GM10248 (cell line): ENCODE data around the gene HID1.
A peak's percentile ranks its signal among the peaks of the same experiment; 100 is the strongest.

Experiments used
- CTCF ChIA-PET: fragments of 300-600 bp; sonication (Branson Sonifier 250); formaldehyde crosslinking; extraction: SDS; loops from one replicate; lab custom pipeline; 2021; ENCODE audit warnings: antibody characterized with exemption; lab: Yijun Ruan, JAX
- POLR2A ChIA-PET: fragments of 350-650 bp; sonication (Branson Sonifier 250); formaldehyde crosslinking; extraction: SDS; loops from one replicate; lab custom pipeline; 2020; ENCODE audit warnings: antibody characterized with exemption; lab: Yijun Ruan, JAX
- DNase-seq: peaks from one replicate; pipeline ENCODE4 v3.0.0; 2012; ENCODE audit errors: extremely low spot score
- TF ChIP-seq, protein P1 (sequence below): IDR thresholded peaks from 2 replicates; pipeline ENCODE4 v1.5.1; 2012; ENCODE audit warnings: mild to moderate bottlenecking, low read depth; ENCODE audit errors: extremely low read depth, missing control alignments, control extremely low read depth

The HID1 gene

DNA sequence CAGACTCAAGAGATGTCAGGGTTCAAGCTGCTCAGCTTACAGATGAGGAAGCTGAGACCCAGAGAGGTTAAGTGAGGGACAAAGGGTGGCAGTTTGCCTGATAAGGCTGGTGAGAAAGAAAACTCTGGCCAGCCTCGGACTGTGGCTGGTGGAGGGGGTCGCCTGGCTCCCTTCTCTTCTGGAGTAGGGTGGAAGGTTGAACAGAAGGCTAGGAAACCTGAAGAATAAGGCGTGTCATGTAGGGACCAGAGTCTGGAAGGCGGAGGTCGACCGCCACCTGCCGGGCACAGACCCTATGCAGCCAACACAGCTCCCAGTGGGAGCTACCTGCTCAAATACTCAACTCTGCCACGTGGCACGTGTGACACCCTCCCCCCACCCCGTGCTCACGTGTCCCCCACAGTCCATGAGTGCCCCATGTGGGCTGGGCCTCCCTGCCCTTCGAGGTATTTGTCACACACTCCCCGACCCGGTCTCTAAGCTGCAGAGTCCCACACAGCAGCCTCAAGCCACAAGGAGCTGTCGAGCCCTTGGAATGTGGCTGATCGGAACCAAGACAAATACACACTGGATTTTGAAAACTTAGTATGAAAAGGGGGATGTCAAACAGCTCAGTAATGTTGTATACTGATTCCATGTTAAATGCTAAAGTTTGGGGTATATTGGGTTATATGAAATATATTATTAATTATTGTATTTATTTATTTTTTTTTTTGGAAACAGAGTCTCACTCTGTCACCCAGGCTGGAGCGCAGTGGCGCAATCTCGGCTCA lies 11.8 kb downstream of the HID1 start:
- ChIA-PET CTCF (interaction anchor here (0.6 to 16.9 kb wide), 65 partner anchors 7 to 788 kb away, joined by 3 to 390 read pairs (median 5); partner anchors contain the start of genes CDR2L, FDXR, GRB2 and HID1), POLR2A (interaction anchor here (0.6 to 0.8 kb wide), 2 partner anchors 170 to 191 kb away, joined by 3 to 4 read pairs; no protein-coding TSS in a partner anchor)
- TF ChIP-seq, protein P1, sequence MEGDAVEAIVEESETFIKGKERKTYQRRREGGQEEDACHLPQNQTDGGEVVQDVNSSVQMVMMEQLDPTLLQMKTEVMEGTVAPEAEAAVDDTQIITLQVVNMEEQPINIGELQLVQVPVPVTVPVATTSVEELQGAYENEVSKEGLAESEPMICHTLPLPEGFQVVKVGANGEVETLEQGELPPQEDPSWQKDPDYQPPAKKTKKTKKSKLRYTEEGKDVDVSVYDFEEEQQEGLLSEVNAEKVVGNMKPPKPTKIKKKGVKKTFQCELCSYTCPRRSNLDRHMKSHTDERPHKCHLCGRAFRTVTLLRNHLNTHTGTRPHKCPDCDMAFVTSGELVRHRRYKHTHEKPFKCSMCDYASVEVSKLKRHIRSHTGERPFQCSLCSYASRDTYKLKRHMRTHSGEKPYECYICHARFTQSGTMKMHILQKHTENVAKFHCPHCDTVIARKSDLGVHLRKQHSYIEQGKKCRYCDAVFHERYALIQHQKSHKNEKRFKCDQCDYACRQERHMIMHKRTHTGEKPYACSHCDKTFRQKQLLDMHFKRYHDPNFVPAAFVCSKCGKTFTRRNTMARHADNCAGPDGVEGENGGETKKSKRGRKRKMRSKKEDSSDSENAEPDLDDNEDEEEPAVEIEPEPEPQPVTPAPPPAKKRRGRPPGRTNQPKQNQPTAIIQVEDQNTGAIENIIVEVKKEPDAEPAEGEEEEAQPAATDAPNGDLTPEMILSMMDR: peak; percentile 82
- peak; percentile 80 for DNase-seq

GRCh38 chr17:74959826-74960515 lies 12.6 kb downstream of the HID1 start:
- TF ChIP-seq, protein P1: no peak
- CTCF ChIA-PET: interaction anchor here (0.7 to 16.9 kb wide), 40 partner anchors 12 to 789 kb away, joined by 3 to 390 read pairs (median 11); partner anchors contain the start of genes CDR2L, FDXR, HID1 and MIF4GD
- POLR2A ChIA-PET: interaction anchor here (0.6 kb wide), 1 partner anchor 169 kb away, joined by 3 read pairs; no protein-coding TSS in a partner anchor
- no peak for DNase-seq

GRCh38 chr17:74957935-74958740 lies 14.4 kb downstream of the HID1 start:
- POLR2A ChIA-PET: no interaction called here

GRCh38 chr17:74956093-74956492 lies 16.5 kb downstream of the HID1 start:
- ChIA-PET POLR2A (no interaction called here), CTCF (interaction anchor here (0.8 to 16.9 kb wide), 12 partner anchors 9 to 264 kb away, joined by 3 to 390 read pairs (median 12); partner anchors contain the start of genes CDR2L, HID1, OTOP2 and OTOP3)
- no peak for DNase-seq
- TF ChIP-seq, protein P1: no peak

More at GRCh38 chr17:74957935-74958740, 14.4 kb downstream of the HID1 start:
- CTCF ChIA-PET: interaction anchor here (0.6 to 16.9 kb wide), 36 partner anchors 11 to 312 kb away, joined by 3 to 390 read pairs (median 6); partner anchors contain the start of genes CDR2L, FDXR, HID1 and MIF4GD
- TF ChIP-seq, protein P1: peak; percentile 92
- peak; percentile 86 for DNase-seq

- no peak for DNase-seq
- ChIA-PET CTCF (interaction anchor here (0.9 to 16.9 kb wide), 6 partner anchors 7 to 247 kb away, joined by 3 to 390 read pairs (median 4); partner anchors contain the start of genes OTOP2, OTOP3 and USH1G), POLR2A (interaction anchor here (0.6 kb wide), 1 partner anchor 16 kb away, joined by 3 read pairs; no protein-coding TSS in a partner anchor)
- TF ChIP-seq, protein P1: no peak
These were observed 17.7 kb downstream of the HID1 start for GRCh38 chr17:74954665-74955421.
